Trophoblast cell (in vitro differentiated cells and primary cell): ENCODE data around the gene PICALM.

Source experiments
- DNase-seq, 2 donors: peaks; one replicate each; pipeline ENCODE4 v3.0.0-alpha.2; 2016
- H2AFZ ChIP-seq: 2 replicates; pipeline ENCODE4 v1.6.1; 2013; ENCODE audit warnings: low read length, moderate library complexity, mild to moderate bottlenecking; ENCODE audit not compliant: insufficient read depth, poor library complexity
- H2AK5ac ChIP-seq: 2 replicates; pipeline ENCODE4 v1.6.1; 2013; ENCODE audit warnings: mild to moderate bottlenecking, low read length
- H2BK120ac ChIP-seq: 2 replicates; pipeline ENCODE4 v1.6.1; 2013; ENCODE audit warnings: low read length, mild to moderate bottlenecking, moderate library complexity; ENCODE audit not compliant: insufficient read depth, poor library complexity
- H2BK12ac ChIP-seq: 2 replicates; pipeline ENCODE4 v1.6.1; 2013; ENCODE audit warnings: mild to moderate bottlenecking, low read length, moderate library complexity
- H2BK5ac ChIP-seq: 2 replicates; pipeline ENCODE4 v1.6.1; 2013; ENCODE audit warnings: low read length, low read depth, moderate library complexity, mild to moderate bottlenecking; ENCODE audit not compliant: poor library complexity
- H3K14ac ChIP-seq: 2 replicates; pipeline ENCODE4 v1.6.1; 2013; ENCODE audit warnings: mild to moderate bottlenecking, low read length
- H3K18ac ChIP-seq: 2 replicates; pipeline ENCODE4 v1.6.1; 2013; ENCODE audit warnings: mild to moderate bottlenecking, low read length
- H3K23ac ChIP-seq: 2 replicates; pipeline ENCODE4 v1.6.1; 2013; ENCODE audit warnings: low read length
- H3K27ac ChIP-seq: 2 replicates; pipeline ENCODE4 v1.5.1; 2013; ENCODE audit warnings: low read depth, mild to moderate bottlenecking, inconsistent platforms, low read length, moderate library complexity
- H3K27me3 ChIP-seq: 2 replicates; pipeline ENCODE4 v1.6.1; 2013; ENCODE audit warnings: inconsistent platforms, mild to moderate bottlenecking, low read length, moderate library complexity; ENCODE audit not compliant: insufficient read depth
- H3K36me3 ChIP-seq, 2 experiments: 1 replicate in 1 of 2; 2 replicates in 1 of 2; pipeline ENCODE4 v1.6.1; 2013; ENCODE audit warnings: low read length in 2 of 2, mild to moderate bottlenecking in 2 of 2, moderate library complexity in 1 of 2; ENCODE audit not compliant: insufficient read depth in 2 of 2, control insufficient read depth in 1 of 2
- H3K4ac ChIP-seq: 2 replicates; pipeline ENCODE4 v1.6.1; 2013; ENCODE audit warnings: low read depth, mild to moderate bottlenecking, low read length, moderate library complexity
- H3K4me1 ChIP-seq, 2 experiments: 1 replicate in 1 of 2; 2 replicates in 1 of 2; pipeline ENCODE4 v1.6.1; 2013; ENCODE audit warnings: low read length in 2 of 2, mild to moderate bottlenecking in 2 of 2, moderate library complexity in 1 of 2; ENCODE audit not compliant: insufficient read depth in 2 of 2, control insufficient read depth in 1 of 2
- H3K4me2 ChIP-seq: 2 replicates; pipeline ENCODE4 v1.6.1; 2013; ENCODE audit warnings: inconsistent platforms, mild to moderate bottlenecking, low read length, moderate library complexity
- H3K4me3 ChIP-seq: 2 replicates; pipeline ENCODE4 v1.5.1; 2013; ENCODE audit warnings: mild to moderate bottlenecking, low read depth, low read length, inconsistent platforms
- H3K79me1 ChIP-seq: one replicate; pipeline ENCODE4 v1.6.1; 2013; ENCODE audit warnings: low read length
- H3K79me2 ChIP-seq: 2 replicates; pipeline ENCODE4 v1.6.1; 2013; ENCODE audit warnings: low read length, mild to moderate bottlenecking; ENCODE audit not compliant: control insufficient read depth, insufficient read depth, poor library complexity
- H3K9ac ChIP-seq: 2 replicates; pipeline ENCODE4 v1.6.1; 2013; ENCODE audit warnings: mild to moderate bottlenecking, low read length
- H3K9me3 ChIP-seq: 2 replicates; pipeline ENCODE4 v1.6.1; 2013; ENCODE audit warnings: low read depth, mild to moderate bottlenecking, control low read depth, inconsistent platforms, low read length; ENCODE audit not compliant: insufficient read depth
- H4K12ac ChIP-seq: 2 replicates; pipeline ENCODE4 v1.6.1; 2013; ENCODE audit warnings: low read depth, mild to moderate bottlenecking, low read length, moderate library complexity
- H4K8ac ChIP-seq: 2 replicates; pipeline ENCODE4 v1.6.1; 2013; ENCODE audit warnings: low read depth, mild to moderate bottlenecking, low read length, moderate library complexity
- H4K91ac ChIP-seq: one replicate; pipeline ENCODE4 v1.6.1; 2013; ENCODE audit warnings: low read depth, mild to moderate bottlenecking, low read length, moderate library complexity
- WGBS: extraction: QIAGEN DNeasy Blood & Tissue Kit; methylation state at CpG from one replicate; pipeline ENCODE4 v1.1.7; 2013; ENCODE audit warnings: missing lambda C conversion rate; ENCODE audit not compliant: insufficient read length, insufficient coverage; ENCODE audit errors: extremely low coverage; 5-methylcytosine and 5-hydroxymethylcytosine counted together

PICALM gene

GRCh38 chr11:85941380-85941973 is 127.4 kb downstream of the PICALM start:
- Histone ChIP-seq H3K4ac (no peak overlapping the region), H4K12ac (no peak overlapping the region), H3K79me1 (no peaks in the 10 kb centered on the region), H3K27me3 (no peaks in the 10 kb centered on the region), H3K9ac (no peak overlapping the region), H4K8ac (no peak overlapping the region), H3K14ac (no peak overlapping the region), H3K79me2 (no peaks in the 10 kb centered on the region), H3K27ac (no peak overlapping the region), H3K18ac (no peak overlapping the region), H3K4me3 (no peak overlapping the region), H4K91ac (no peak overlapping the region), H3K4me1 (no peaks in the 10 kb centered on the region), H2AK5ac (no peak overlapping the region), H3K9me3 (peaks cover 2% of the 10 kb centered on the region), H3K36me3 (no peaks in the 10 kb centered on the region), H2BK12ac (no peak overlapping the region), H2BK5ac (no peak overlapping the region), H2BK120ac (no peak overlapping the region), H3K23ac (no peak overlapping the region), H2AFZ (no peak overlapping the region), H3K4me2 (no peak overlapping the region)
- WGBS, result no CpG with 5 or more reads among the region's 6 CpGs
- peak in 1 of 2 donors; percentile 69 for DNase-seq

GRCh38 chr11:85939099-85940015 is 129.5 kb downstream of the PICALM start:
- no peaks in the 10 kb centered on the region for H3K79me2 ChIP-seq
- no peak overlapping the region for H4K12ac ChIP-seq
- no peak overlapping the region for H3K4me3 ChIP-seq
- no peaks in the 10 kb centered on the region for H3K36me3 ChIP-seq
- H4K91ac ChIP-seq, result no peak overlapping the region
- H2BK120ac ChIP-seq, result no peak overlapping the region
- WGBS, result no CpG with 5 or more reads among the region's 4 CpGs
- H3K4me2 ChIP-seq, result no peak overlapping the region
- no peaks in the 10 kb centered on the region for H3K79me1 ChIP-seq
- H3K4ac ChIP-seq, result no peak overlapping the region
- no peak overlapping the region for H2BK12ac ChIP-seq
- no peaks in the 10 kb centered on the region for H3K4me1 ChIP-seq
- no peak overlapping the region for H3K27ac ChIP-seq
- H3K18ac ChIP-seq, result no peak overlapping the region
- no peak overlapping the region for H2AK5ac ChIP-seq
- DNase-seq, result no peak
- H3K9ac ChIP-seq, result no peak overlapping the region
- H3K23ac ChIP-seq, result no peak overlapping the region
- H3K14ac ChIP-seq, result no peak overlapping the region
- no peak overlapping the region for H4K8ac ChIP-seq
- peaks cover 3% of the 10 kb centered on the region for H3K9me3 ChIP-seq
- no peaks in the 10 kb centered on the region for H3K27me3 ChIP-seq
- H2BK5ac ChIP-seq, result no peak overlapping the region
- no peak overlapping the region for H2AFZ ChIP-seq

- no peak overlapping the region for H4K8ac ChIP-seq
- H4K12ac ChIP-seq, result no peak overlapping the region
- no peak overlapping the region for H3K4me2 ChIP-seq
- H2BK5ac ChIP-seq, result no peak overlapping the region
- H3K4ac ChIP-seq, result no peak overlapping the region
- H3K18ac ChIP-seq, result no peak overlapping the region
- H3K4me1 ChIP-seq, result no peaks in the 10 kb centered on the region
- H4K91ac ChIP-seq, result no peak overlapping the region
- H3K23ac ChIP-seq, result no peak overlapping the region
- H3K9ac ChIP-seq, result no peak overlapping the region
- H3K36me3 ChIP-seq, result no peaks in the 10 kb centered on the region
- H3K27ac ChIP-seq, result no peak overlapping the region
- H3K4me3 ChIP-seq, result no peak overlapping the region
- H2AK5ac ChIP-seq, result no peak overlapping the region
- no peak overlapping the region for H3K14ac ChIP-seq
- no peak overlapping the region for H2BK120ac ChIP-seq
- no peak overlapping the region for H2BK12ac ChIP-seq
- H2AFZ ChIP-seq, result no peak overlapping the region
- H3K9me3 ChIP-seq, result peaks cover 3% of the 10 kb centered on the region
- no CpG with 5 or more reads among the region's 1 CpG for WGBS
- DNase-seq, result no peak
- H3K79me1 ChIP-seq, result no peaks in the 10 kb centered on the region
- no peaks in the 10 kb centered on the region for H3K79me2 ChIP-seq
- H3K27me3 ChIP-seq, result no peaks in the 10 kb centered on the region
Observed at GRCh38 chr11:85937835-85938234, 131.0 kb downstream of the PICALM start.

- H3K9me3 ChIP-seq, result peaks cover 3% of the 10 kb centered on the region
- H3K4me1 ChIP-seq, result no peaks in the 10 kb centered on the region
- no peak overlapping the region for H3K4ac ChIP-seq
- no peak overlapping the region for H3K9ac ChIP-seq
- H4K12ac ChIP-seq, result no peak overlapping the region
- no peak overlapping the region for H2AK5ac ChIP-seq
- H2BK120ac ChIP-seq, result no peak overlapping the region
- H2BK12ac ChIP-seq, result no peak overlapping the region
- no peak overlapping the region for H3K27ac ChIP-seq
- H4K91ac ChIP-seq, result no peak overlapping the region
- H3K27me3 ChIP-seq, result no peaks in the 10 kb centered on the region
- H3K23ac ChIP-seq, result no peak overlapping the region
- WGBS, result no CpG with 5 or more reads among the region's 10 CpGs
- no peak for DNase-seq
- no peak overlapping the region for H2BK5ac ChIP-seq
- no peaks in the 10 kb centered on the region for H3K79me1 ChIP-seq
- no peak overlapping the region for H2AFZ ChIP-seq
- H3K14ac ChIP-seq, result no peak overlapping the region
- H3K36me3 ChIP-seq, result no peaks in the 10 kb centered on the region
- no peaks in the 10 kb centered on the region for H3K79me2 ChIP-seq
- H3K18ac ChIP-seq, result no peak overlapping the region
- peak overlapping the region; percentile 6 for H3K4me3 ChIP-seq
- no peak overlapping the region for H4K8ac ChIP-seq
- H3K4me2 ChIP-seq, result no peak overlapping the region
Observed at GRCh38 chr11:85935751-85936150, 133.1 kb downstream of the PICALM start.
